PFSK-1 (cell line): ENCODE results near the gene ZNF581.

ENCODE experiments used
- FOXP2 ChIP-seq: optimal IDR thresholded peaks from 2 replicates; pipeline ENCODE3; 2011; ENCODE audit warnings: borderline replicate concordance, control low read depth, inconsistent platforms; ENCODE audit not compliant: insufficient read depth; ENCODE audit errors: extremely low read length, extremely low read depth
- POLR2AphosphoS5 ChIP-seq: IDR thresholded peaks from 2 replicates; pipeline ENCODE4 v1.6.1; 2012; ENCODE audit warnings: low read depth, mild to moderate bottlenecking, control low read depth, low read length, moderate library complexity
- REST ChIP-seq, 2 experiments: IDR thresholded peaks; 2 replicates each; pipeline versions ENCODE4 v1.6.1 to v1.8.0; 2011 to 2012; ENCODE audit warnings: low read depth in 2 of 2, low read length in 2 of 2, control low read depth in 1 of 2, inconsistent platforms in 1 of 2, mild to moderate bottlenecking in 1 of 2, moderate library complexity in 1 of 2; ENCODE audit not compliant: insufficient read depth in 1 of 2
- TAF1 ChIP-seq: IDR thresholded peaks from 2 replicates; pipeline ENCODE4 v1.6.1; 2012; ENCODE audit warnings: low read length, control low read depth, borderline replicate concordance; ENCODE audit not compliant: insufficient read depth

GRCh38 chr19:55650126-55650557, 6.7 kb downstream of the ZNF581 start:
- no peak for TF ChIP-seq POLR2AphosphoS5
- no peak for TF ChIP-seq TAF1
- no peak for TF ChIP-seq FOXP2
- no peak for TF ChIP-seq REST (IDR thresholded peaks at IDR 0.05; ENCODE audit: insufficient read depth in 1 of 2, low read depth in 2 of 2, low read length in 2 of 2)
